IPS-11a (cell line): ENCODE results near the gene ZNF341.

Source experiments
- H3K4me3 ChIP-seq: one replicate; pipeline ENCODE4 v1.5.1; 2013; ENCODE audit warnings: low read depth, low read length, control low read depth

Gene ZNF341

DNA sequence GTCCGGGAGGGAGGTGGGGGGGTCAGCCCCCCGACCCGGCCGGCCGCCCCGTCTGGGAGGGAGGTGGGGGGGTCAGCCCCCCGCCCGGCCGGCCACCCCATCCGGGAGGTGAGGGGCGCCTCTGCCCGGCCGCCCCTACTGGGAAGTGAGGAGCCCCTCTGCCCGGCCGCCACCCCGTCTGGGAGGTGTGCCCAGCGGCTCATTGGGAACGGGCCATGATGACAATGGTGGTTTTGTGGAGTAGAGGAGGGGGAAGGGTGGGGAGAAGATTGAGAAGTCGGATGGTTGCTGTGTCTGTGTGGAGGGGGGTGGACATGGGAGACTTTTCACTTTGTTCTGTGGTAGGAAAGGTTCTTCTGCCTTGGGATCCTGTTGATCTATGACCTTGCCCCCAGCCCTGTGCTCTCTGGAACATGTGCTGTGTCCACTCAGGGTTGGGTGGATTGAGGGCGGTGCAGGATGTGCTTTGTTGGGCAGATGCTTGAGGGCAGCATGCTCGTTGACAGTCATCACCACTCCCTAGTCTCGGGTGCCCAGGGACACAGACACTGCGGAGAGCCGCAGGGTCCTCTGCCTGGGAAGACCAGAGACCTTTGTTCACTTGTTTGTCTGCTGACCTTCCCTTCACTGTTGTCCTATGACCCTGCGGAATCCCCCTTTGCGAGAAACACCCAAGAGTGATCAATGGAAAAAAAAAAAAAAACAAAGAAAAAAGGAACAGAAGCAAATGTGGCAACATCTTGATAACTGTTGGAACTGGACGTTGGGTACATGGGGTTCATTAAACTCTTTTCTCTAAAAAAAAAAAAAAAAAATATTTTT, 30.0 kb upstream of the ZNF341 start:
- H3K4me3 ChIP-seq = no peak overlapping the region

- H3K4me3 ChIP-seq = no peak overlapping the region
These were observed 28.9 kb upstream of the ZNF341 start for GRCh38 chr20:33702861-33703260.

DNA sequence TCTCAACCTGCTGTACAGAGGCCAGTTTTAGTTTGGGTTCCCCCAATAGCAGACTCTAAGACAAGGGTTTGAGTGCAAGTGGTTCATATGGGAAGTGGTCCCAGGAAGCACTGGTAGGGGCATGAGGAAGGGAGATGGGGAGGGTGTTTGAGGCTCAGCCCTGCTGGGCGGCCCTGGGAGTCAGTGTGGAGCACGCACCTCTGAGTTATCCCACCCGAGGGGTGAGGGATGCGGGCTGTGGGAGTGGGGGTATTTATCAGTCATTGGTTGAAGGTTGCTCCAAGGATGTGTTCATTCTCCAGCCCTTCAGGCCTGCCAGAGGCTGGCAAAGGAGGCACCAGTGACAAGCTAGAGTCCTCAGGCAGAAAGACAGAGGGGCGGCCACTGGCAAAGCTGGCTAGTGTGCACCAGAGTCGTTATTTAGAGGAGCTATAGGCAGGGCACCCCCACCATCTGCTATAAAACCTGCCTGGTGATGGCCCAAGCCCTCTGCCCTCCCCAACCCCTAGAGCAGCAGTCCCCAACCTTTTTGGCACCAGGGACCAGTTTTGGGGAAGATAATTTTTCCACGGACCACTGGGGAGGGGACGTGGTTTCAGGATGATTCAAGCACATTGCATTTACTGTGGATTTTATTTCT, 28.2 kb upstream of the ZNF341 start:
- H3K4me3 ChIP-seq = no peak overlapping the region

DNA sequence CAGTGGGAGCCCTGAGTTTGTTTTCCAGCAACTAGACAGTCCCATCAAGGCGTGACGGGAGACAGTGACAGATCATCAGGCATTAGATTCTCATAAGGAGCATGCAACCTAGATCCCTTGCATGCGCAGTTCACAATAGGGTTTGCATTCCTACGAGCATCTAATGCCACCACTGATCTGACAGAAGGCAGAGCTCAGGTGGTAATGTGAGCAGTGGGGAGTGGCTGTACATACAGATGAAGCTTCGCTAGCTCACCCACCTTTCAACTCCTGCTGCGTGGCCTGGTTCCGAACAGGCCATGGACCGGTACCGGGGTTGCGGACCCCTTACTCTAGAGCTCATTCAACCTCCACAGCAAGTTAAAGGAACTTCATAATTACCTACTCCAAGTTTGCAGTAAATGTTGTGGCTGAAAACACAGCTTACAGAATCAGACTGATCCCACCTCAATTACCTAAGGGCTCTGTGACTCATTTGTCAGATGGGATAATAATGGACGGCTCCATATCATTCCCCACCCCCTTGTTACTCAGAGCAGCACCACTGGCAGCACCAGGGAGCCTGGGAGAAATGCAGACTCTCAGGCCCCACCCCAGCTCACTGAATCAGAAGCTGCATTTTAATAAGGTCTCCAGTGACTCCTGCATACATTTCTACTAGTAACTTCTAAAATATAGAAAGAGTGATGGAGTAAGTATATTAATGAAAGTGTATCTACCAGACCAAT, 27.4 kb upstream of the ZNF341 start:
- no peak overlapping the region for H3K4me3 ChIP-seq

- no peak overlapping the region for H3K4me3 ChIP-seq
These were observed 24.1 kb upstream of the ZNF341 start for GRCh38 chr20:33707668-33708067.

- no peak overlapping the region for H3K4me3 ChIP-seq
These were observed 22.4 kb upstream of the ZNF341 start for GRCh38 chr20:33709398-33709797.

DNA sequence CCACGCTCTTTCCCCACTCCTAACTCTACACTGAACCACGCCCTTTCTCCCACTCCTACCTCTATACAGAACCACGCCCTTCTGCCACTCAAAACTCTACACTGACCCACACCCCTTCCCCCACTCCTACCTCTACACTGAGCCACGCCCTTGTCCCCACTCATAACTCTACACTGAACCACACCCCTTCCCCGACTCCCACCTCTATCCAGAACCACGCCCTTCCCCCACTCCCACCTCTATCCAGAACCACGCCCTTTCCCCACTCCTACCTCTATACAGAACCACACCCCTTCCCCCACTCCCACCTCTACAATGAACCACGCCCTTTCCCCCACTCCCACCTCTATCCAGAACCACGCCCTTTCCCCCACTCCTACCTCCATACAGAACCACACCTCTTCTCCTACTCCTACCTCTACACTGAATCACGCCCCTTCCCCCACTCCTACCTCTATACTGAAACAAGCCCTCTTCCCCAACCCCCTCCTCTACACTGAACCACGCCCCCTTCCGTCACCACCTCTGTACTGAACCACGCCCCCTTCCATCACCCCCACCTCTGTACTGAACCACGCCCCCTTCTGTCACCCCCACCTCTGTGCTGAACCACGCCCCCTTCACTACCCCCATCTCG, 21.8 kb upstream of the ZNF341 start:
- no peak overlapping the region for H3K4me3 ChIP-seq

- H3K4me3 ChIP-seq = no peak overlapping the region
These were observed 20.9 kb upstream of the ZNF341 start for GRCh38 chr20:33710681-33711445.

DNA sequence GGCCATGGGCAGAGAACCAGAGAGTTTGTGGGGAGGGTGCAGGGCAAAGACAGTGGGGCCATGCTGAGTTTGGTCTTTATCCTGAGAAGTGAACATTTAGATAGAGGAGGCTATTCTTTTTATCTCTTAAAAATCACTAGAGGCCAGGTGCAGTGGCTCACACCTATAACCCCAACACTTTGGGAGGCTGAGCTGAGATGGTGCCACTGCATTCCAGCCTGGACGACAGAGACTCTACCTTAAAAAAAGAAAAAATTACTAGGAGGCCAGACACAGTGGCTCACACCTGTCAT, 20.4 kb upstream of the ZNF341 start:
- H3K4me3 ChIP-seq = no peak overlapping the region

- no peak overlapping the region for H3K4me3 ChIP-seq
These were observed 17.9 kb upstream of the ZNF341 start for GRCh38 chr20:33713865-33714367.

GRCh38 chr20:33716498-33716897, 15.3 kb upstream of the ZNF341 start:
- no peak overlapping the region for H3K4me3 ChIP-seq

- H3K4me3 ChIP-seq = peak overlapping the region; percentile 35
These were observed 12.4 kb upstream of the ZNF341 start for GRCh38 chr20:33719277-33719988.

- peak within 1 kb of the TSS; percentile 35 for H3K4me3 ChIP-seq
These were observed 11.6 kb upstream of the ZNF341 start, which contains the start of gene PXMP4 for GRCh38 chr20:33719989-33720709. TSS of gene PXMP4 (minus strand) at chr20:33720310. CDS start at chr20:33720207, 103 bp downstream.

DNA sequence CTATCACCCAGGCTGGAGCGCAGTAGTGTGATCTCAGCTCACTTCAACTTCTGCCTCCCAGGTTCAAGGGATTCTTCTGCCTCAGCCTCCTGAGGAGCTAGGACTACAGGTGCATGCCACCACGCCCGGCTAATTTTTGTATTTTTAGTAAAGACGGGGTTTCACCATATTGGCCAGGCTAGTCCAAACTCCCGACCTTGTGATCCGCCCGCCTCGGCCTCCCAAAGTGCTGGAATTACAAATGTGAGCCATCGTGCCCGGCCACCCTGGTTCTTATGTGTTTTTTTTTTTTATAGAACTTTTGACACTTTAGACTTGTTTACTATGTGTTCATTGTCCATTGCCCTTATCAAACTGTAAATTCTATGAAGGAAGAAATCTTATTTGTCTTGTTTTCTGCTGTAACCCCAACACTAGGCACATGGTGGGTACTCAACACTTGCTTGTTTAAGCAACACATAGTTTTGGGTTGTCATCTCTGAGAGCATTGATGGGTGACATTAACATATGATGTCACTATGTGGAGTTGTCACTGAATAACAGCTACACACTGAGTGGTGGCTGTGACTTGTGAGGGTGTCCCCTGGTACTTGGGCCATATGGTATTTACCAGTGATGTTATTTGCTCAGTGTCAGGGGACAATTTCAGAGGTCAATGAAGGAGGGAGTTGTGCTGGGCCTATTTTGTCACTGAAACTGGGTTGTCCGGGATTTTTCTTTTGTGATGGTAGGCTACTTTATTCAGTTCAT, 10.2 kb upstream of the ZNF341 start:
- no peak overlapping the region for H3K4me3 ChIP-seq

DNA sequence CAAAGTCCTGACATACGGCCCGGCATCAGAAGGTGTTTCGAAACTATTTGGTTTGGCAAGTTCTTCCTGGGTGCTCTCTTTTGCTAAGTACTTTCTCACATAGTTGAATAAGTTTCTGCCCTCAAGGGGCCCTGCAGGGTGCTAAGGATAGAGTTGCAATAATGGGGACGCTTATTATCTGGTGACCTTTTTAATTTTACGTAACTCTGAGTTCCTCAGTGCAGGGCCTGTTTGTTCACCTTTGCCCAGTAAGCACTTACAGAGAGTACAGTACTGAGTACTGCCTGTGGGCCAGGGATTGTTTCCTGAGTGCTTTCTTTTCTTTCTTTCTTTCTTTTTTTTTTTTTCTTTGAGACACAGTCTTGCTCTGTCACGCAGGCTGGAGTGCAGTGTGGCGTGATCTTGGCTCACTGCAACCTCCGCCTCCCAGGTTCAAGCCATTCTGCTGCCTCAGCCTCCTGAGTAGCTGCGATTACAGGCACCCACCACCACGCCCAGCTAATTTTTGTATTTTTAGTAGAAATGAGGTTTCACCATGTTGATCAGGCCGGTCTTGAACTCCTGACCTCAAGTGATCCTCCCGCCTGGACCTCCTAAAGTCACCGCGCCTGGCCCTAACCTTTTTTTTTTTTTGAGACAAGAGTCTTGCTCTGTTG, 7.2 kb upstream of the ZNF341 start:
- H3K4me3 ChIP-seq = no peak overlapping the region

DNA sequence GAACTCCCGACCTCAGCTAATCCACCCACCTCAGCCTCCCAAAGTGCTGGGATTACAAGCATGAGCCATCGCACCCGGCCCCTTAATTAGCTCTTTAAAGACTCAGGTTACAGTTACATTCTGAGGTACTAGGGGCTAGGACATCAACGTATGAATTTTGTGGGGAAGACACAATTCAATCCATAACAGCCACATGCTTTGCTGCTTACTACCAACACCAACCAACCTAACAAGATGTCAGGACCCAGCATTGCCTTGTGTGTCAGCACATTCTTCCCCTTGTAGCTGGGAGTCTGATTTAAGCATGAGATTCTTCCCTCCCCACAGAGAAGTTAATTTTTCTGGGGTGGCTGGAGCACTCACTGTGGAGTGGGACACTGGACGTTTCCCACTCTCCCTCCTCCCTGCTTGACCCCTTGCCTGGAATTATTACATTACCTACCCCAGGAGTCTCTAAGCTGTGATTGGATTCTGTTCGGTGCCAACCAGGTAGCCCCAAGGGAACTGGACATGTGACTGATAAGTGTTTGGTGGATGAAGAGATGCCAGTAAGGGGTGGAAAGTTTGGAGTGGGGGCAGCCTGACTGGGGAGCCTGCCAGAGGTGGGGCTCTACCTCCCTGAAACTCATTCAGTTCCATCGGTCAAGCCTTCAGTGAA, 6.1 kb upstream of the ZNF341 start:
- H3K4me3 ChIP-seq = no peak overlapping the region

DNA sequence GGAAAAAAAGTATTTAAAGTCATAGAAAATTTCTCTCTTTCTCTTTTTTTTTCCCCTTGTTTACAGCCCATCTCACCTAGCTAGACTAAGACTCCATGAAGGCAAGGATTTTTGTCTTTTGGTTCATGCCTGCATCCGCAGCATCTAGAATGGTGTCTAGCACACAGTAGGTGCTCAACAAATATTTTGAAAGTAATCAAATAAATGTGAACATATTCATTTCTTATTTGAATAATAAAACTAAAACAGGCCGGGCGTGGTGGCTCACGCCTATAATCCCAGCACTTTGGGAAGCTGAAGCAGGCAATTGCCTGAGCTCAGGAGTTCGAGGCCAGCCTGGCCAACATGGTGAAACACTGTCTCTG, 4.7 kb upstream of the ZNF341 start:
- no peak overlapping the region for H3K4me3 ChIP-seq

DNA sequence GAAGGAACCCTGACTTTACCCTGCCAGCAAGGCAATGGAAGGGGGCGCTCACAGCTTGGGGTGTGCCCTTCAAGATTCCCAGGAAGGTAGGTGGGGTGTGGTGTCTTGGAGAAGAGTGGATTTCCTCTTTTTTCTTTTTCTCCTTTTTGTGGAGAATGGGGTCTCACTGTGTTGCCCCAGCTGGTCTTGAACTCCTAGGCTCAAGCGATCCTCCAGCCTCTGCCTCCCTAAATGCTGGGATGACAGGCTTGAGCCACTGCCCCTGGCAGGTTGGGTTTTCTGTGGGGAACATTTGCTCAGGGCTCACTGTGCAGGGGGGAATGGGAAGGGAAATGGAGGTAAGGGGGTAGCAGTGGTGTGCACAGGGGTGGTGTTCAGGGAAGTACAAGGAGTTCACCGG, 4.0 kb upstream of the ZNF341 start:
- H3K4me3 ChIP-seq = no peak overlapping the region
